GM10248 (cell line): ENCODE results near the gene SMAD6.

ENCODE experiments used
- CTCF ChIA-PET: fragments of 300-600 bp; sonication (Branson Sonifier 250); formaldehyde crosslinking; extraction: SDS; loops from one replicate; lab custom pipeline; 2021; ENCODE audit warnings: antibody characterized with exemption; lab: Yijun Ruan, JAX
- POLR2A ChIA-PET: fragments of 350-650 bp; sonication (Branson Sonifier 250); formaldehyde crosslinking; extraction: SDS; loops from one replicate; lab custom pipeline; 2020; ENCODE audit warnings: antibody characterized with exemption; lab: Yijun Ruan, JAX
- DNase-seq: peaks from one replicate; pipeline ENCODE4 v3.0.0; 2012; ENCODE audit errors: extremely low spot score
- TF ChIP-seq, protein P1 (sequence below): IDR thresholded peaks from 2 replicates; pipeline ENCODE4 v1.5.1; 2012; ENCODE audit warnings: mild to moderate bottlenecking, low read depth; ENCODE audit errors: extremely low read depth, missing control alignments, control extremely low read depth

Gene SMAD6

GRCh38 chr15:66715181-66715624 is 13.2 kb downstream of the SMAD6 start:
- POLR2A ChIA-PET = no interaction called here
- CTCF ChIA-PET = interaction anchor here (0.7 to 2.0 kb wide), 4 partner anchors 25 to 136 kb away, joined by 3 to 5 read pairs (median 4); no protein-coding TSS in a partner anchor
- TF ChIP-seq, protein P1, sequence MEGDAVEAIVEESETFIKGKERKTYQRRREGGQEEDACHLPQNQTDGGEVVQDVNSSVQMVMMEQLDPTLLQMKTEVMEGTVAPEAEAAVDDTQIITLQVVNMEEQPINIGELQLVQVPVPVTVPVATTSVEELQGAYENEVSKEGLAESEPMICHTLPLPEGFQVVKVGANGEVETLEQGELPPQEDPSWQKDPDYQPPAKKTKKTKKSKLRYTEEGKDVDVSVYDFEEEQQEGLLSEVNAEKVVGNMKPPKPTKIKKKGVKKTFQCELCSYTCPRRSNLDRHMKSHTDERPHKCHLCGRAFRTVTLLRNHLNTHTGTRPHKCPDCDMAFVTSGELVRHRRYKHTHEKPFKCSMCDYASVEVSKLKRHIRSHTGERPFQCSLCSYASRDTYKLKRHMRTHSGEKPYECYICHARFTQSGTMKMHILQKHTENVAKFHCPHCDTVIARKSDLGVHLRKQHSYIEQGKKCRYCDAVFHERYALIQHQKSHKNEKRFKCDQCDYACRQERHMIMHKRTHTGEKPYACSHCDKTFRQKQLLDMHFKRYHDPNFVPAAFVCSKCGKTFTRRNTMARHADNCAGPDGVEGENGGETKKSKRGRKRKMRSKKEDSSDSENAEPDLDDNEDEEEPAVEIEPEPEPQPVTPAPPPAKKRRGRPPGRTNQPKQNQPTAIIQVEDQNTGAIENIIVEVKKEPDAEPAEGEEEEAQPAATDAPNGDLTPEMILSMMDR = no peak
- DNase-seq = no peak

- ChIA-PET POLR2A (no interaction called here), CTCF (interaction anchor here (0.7 to 2.0 kb wide), 5 partner anchors 12 to 136 kb away, joined by 3 to 5 read pairs (median 5); no protein-coding TSS in a partner anchor)
- TF ChIP-seq, protein P1 = no peak
- DNase-seq = no peak
Observed at GRCh38 chr15:66715720-66716655, 14.0 kb downstream of the SMAD6 start.

- no peak for DNase-seq
- ChIA-PET POLR2A (no interaction called here), CTCF (interaction anchor here (1.2 to 1.3 kb wide), 2 partner anchors 11 to 98 kb away, joined by 3 to 5 read pairs; no protein-coding TSS in a partner anchor)
- TF ChIP-seq, protein P1 = no peak
Observed at GRCh38 chr15:66716656-66717020, 14.6 kb downstream of the SMAD6 start.

- ChIA-PET POLR2A (no interaction called here), CTCF (no interaction called here)
- no peak for DNase-seq
- TF ChIP-seq, protein P1 = no peak
Observed at GRCh38 chr15:66718220-66718988, 16.4 kb downstream of the SMAD6 start.

- ChIA-PET POLR2A (no interaction called here), CTCF (interaction anchor here (1.0 kb wide), 1 partner anchor 10 kb away, joined by 3 read pairs; no protein-coding TSS in a partner anchor)
- TF ChIP-seq, protein P1 = no peak
- DNase-seq = no peak
Observed at GRCh38 chr15:66719471-66719870, 17.4 kb downstream of the SMAD6 start.

GRCh38 chr15:66720206-66721010 is 18.4 kb downstream of the SMAD6 start:
- POLR2A ChIA-PET = no interaction called here

More at GRCh38 chr15:66720206-66721010, 18.4 kb downstream of the SMAD6 start:
- TF ChIP-seq, protein P1 = no peak
- DNase-seq = no peak
- CTCF ChIA-PET = interaction anchor here (1.1 kb wide), 1 partner anchor 12 kb away, joined by 3 read pairs; no protein-coding TSS in a partner anchor
